Mesenchymal stem cell (in vitro differentiated cells and primary cell): ENCODE measurements around the gene TMPRSS6.

Experiments used
- DNase-seq: peaks from one replicate; pipeline ENCODE4 v3.0.0-alpha.2; 2013
- H2AFZ ChIP-seq: one replicate; pipeline ENCODE4 v1.6.1; 2013; ENCODE audit warnings: low read depth, mild to moderate bottlenecking, control low read depth, inconsistent platforms, low read length, moderate library complexity
- H2AK5ac ChIP-seq: 2 replicates; pipeline ENCODE4 v1.6.1; 2013; ENCODE audit warnings: low read length, moderate library complexity, mild to moderate bottlenecking, inconsistent platforms; ENCODE audit not compliant: severe bottlenecking
- H2BK120ac ChIP-seq: one replicate; pipeline ENCODE4 v1.6.1; 2013; ENCODE audit warnings: low read depth, mild to moderate bottlenecking, inconsistent platforms, low read length, moderate library complexity
- H2BK12ac ChIP-seq, 2 experiments: one replicate each; pipeline ENCODE4 v1.6.1; 2013; ENCODE audit warnings: inconsistent platforms in 2 of 2, low read length in 2 of 2, mild to moderate bottlenecking in 2 of 2, moderate library complexity in 2 of 2, control low read depth in 1 of 2
- H2BK15ac ChIP-seq: one replicate; pipeline ENCODE4 v1.6.1; 2013; ENCODE audit warnings: mild to moderate bottlenecking, low read depth, inconsistent platforms; ENCODE audit not compliant: poor library complexity, severe bottlenecking
- H2BK5ac ChIP-seq: 2 replicates; pipeline ENCODE4 v1.6.1; 2013; ENCODE audit warnings: low read depth, mild to moderate bottlenecking, low read length, control low read depth, inconsistent platforms; ENCODE audit not compliant: poor library complexity, severe bottlenecking
- H3K14ac ChIP-seq, 2 experiments: one replicate each; pipeline ENCODE4 v1.6.1; 2013; ENCODE audit warnings: inconsistent platforms in 2 of 2, low read length in 2 of 2, control low read depth in 1 of 2, mild to moderate bottlenecking in 1 of 2, moderate library complexity in 1 of 2
- H3K18ac ChIP-seq, 2 experiments: one replicate each; pipeline ENCODE4 v1.6.1; 2013; ENCODE audit warnings: inconsistent platforms in 2 of 2, low read length in 2 of 2, control low read depth in 1 of 2, low read depth in 1 of 2, mild to moderate bottlenecking in 1 of 2
- H3K23ac ChIP-seq, 2 experiments: one replicate each; pipeline ENCODE4 v1.6.1; 2013; ENCODE audit warnings: inconsistent platforms in 2 of 2, low read length in 2 of 2, mild to moderate bottlenecking in 2 of 2, moderate library complexity in 2 of 2, control low read depth in 1 of 2
- H3K27ac ChIP-seq: 2 replicates; pipeline ENCODE4 v1.5.1; 2013; ENCODE audit warnings: mild to moderate bottlenecking, moderate library complexity, low read length, control low read depth, inconsistent platforms; ENCODE audit not compliant: poor library complexity, severe bottlenecking
- H3K27me3 ChIP-seq, 2 experiments: 2 replicates each; pipeline versions ENCODE4 v1.6.1 to v1.7.0; 2013; ENCODE audit warnings: low read length in 2 of 2, mild to moderate bottlenecking in 2 of 2, moderate library complexity in 2 of 2, control low read depth in 1 of 2, inconsistent platforms in 1 of 2; ENCODE audit not compliant: control insufficient read depth in 1 of 2, insufficient read depth in 1 of 2
- H3K36me3 ChIP-seq, 2 experiments: 2 replicates each; pipeline versions ENCODE4 v1.6.1 to v1.7.0; 2013; ENCODE audit warnings: low read length in 2 of 2, control low read depth in 1 of 2, inconsistent platforms in 1 of 2, low read depth in 1 of 2, mild to moderate bottlenecking in 1 of 2; ENCODE audit not compliant: insufficient read depth in 2 of 2, control insufficient read depth in 1 of 2
- H3K4ac ChIP-seq, 2 experiments: one replicate each; pipeline ENCODE4 v1.6.1; 2013; ENCODE audit warnings: inconsistent platforms in 2 of 2, low read length in 2 of 2, mild to moderate bottlenecking in 2 of 2, moderate library complexity in 2 of 2, control low read depth in 1 of 2, low read depth in 1 of 2
- H3K4me1 ChIP-seq: 2 replicates; pipeline ENCODE4 v1.6.1; 2013; ENCODE audit warnings: low read depth, low read length, control low read depth; ENCODE audit not compliant: control insufficient read depth, insufficient read depth
- H3K4me2 ChIP-seq: 2 replicates; pipeline ENCODE4 v1.6.1; 2013; ENCODE audit warnings: low read length, mild to moderate bottlenecking, inconsistent platforms; ENCODE audit not compliant: poor library complexity, severe bottlenecking
- H3K4me3 ChIP-seq, 2 experiments: 2 replicates each; pipeline versions ENCODE4 v1.5.1 to v1.7.0; 2013; ENCODE audit warnings: low read length in 2 of 2, mild to moderate bottlenecking in 2 of 2, control low read depth in 1 of 2, low read depth in 1 of 2; ENCODE audit not compliant: insufficient read depth in 1 of 2
- H3K79me1 ChIP-seq: replicated peaks from 2 replicates; pipeline ENCODE4 v1.6.1; 2013; ENCODE audit warnings: mild to moderate bottlenecking, control low read depth, low read length, inconsistent platforms; ENCODE audit not compliant: poor library complexity, severe bottlenecking
- H3K9ac ChIP-seq: 2 replicates; pipeline ENCODE4 v1.7.0; 2013; ENCODE audit warnings: mild to moderate bottlenecking, low read length, moderate library complexity
- H3K9me3 ChIP-seq: 2 replicates; pipeline ENCODE4 v1.7.0; 2013; ENCODE audit warnings: mild to moderate bottlenecking, low read length; ENCODE audit not compliant: control insufficient read depth
- H4K8ac ChIP-seq: one replicate; pipeline ENCODE4 v1.6.1; 2013; ENCODE audit warnings: inconsistent platforms, mild to moderate bottlenecking, low read length, moderate library complexity
- H4K91ac ChIP-seq: one replicate; pipeline ENCODE4 v1.6.1; 2013; ENCODE audit warnings: mild to moderate bottlenecking, low read length, inconsistent platforms
- WGBS: methylation state at CpG from one replicate; pipeline ENCODE4 v1.1.7; 2013; ENCODE audit warnings: mixed read lengths; 5-methylcytosine and 5-hydroxymethylcytosine counted together

The TMPRSS6 gene

DNA sequence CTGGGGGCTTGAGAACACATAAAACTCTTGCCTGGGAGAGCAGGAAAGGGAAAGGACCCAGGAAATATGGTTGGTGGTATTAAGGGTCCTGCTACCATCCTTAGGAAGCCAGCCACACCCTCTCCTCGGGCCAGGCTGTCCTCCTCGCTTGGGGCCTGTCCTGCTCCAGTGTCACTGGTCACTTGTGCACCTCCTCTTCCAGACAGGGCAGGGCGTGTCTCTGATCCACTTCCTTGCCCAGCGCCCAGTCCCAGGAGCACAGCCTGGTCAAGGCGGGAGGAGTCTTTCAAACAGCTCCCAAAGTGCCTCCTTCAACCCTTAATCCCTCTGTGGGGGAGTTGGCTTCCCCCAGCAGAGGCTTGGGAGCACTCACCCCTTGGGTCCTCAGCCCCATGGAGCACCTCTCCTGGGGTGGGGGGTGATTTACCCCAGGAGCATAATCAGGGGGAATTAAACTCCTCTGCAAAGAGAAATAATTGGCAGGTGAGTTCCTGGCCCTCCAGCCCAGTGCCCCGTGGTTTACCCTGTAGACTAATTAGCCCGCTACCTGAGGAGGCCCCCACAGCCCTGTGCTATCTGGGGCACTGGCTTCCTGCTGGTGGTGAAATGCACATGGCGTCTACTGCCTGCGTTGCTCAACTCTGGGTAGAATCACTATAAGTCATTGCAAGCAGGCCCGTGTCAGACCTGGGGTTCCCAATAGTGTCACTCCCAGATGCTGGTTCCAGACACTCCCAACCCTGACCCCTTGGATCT lies 8.0 kb downstream of the TMPRSS6 start:
- 82% methylated on average over 8 of the region's 10 CpGs for WGBS
- no peak overlapping the region for H3K27ac ChIP-seq
- H3K9me3 ChIP-seq = no peaks in the 10 kb centered on the region
- H2BK120ac ChIP-seq = no peak overlapping the region
- no peaks in the 10 kb centered on the region for H3K36me3 ChIP-seq
- H4K8ac ChIP-seq = no peak overlapping the region
- H3K9ac ChIP-seq = no peak overlapping the region
- H2AFZ ChIP-seq = no peak overlapping the region
- H2BK5ac ChIP-seq = no peak overlapping the region
- peak overlapping the region; percentile 26 for H2BK15ac ChIP-seq
- peaks cover 72 to 92% of the 10 kb centered on the region in 2 experiments for H3K27me3 ChIP-seq
- no peak overlapping the region for H4K91ac ChIP-seq
- no peaks in the 10 kb centered on the region for H3K79me1 ChIP-seq
- no peak overlapping the region for H3K18ac ChIP-seq
- no peak for DNase-seq
- H2AK5ac ChIP-seq = no peak overlapping the region
- no peak overlapping the region for H2BK12ac ChIP-seq
- H3K14ac ChIP-seq = no peak overlapping the region
- no peak overlapping the region for H3K4ac ChIP-seq
- H3K4me2 ChIP-seq = no peak overlapping the region
- H3K4me3 ChIP-seq = no peak overlapping the region
- peaks cover 3% of the 10 kb centered on the region for H3K4me1 ChIP-seq
- no peak overlapping the region for H3K23ac ChIP-seq

DNA sequence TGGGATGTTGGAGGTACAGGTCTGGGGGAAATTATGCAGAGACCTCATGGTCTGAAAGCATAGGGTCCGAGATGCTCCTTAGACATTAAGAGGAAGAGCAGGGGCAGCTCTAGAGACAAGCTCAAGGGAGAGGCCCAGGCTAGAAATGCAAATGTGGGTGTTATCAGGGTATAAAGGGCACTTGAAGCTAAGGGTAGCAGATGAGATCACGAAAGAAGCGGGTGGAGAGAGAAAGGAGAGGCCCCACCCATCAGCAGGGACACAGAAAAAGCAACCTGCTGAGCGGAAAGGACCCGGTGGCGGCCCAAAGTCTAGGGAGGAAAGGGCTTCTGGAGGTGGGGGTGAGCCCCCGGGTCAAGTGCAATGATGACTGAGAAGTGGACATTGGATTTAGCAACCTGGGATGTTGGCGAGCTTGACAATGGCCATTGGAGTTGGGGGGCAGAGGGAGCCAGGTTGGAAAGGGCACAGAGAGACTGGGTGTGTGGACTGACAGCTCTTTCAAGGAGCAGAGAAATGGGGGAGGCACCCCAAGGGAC lies 8.9 kb downstream of the TMPRSS6 start:
- H2BK12ac ChIP-seq = no peak overlapping the region
- H3K9ac ChIP-seq = no peak overlapping the region
- no peak overlapping the region for H2AFZ ChIP-seq
- H3K4me2 ChIP-seq = no peak overlapping the region
- H3K14ac ChIP-seq = no peak overlapping the region
- H2BK5ac ChIP-seq = no peak overlapping the region
- WGBS = 68% methylated on average over 8 of the region's 8 CpGs
- no peak for DNase-seq
- no peak overlapping the region for H3K23ac ChIP-seq
- no peak overlapping the region for H4K8ac ChIP-seq
- no peaks in the 10 kb centered on the region for H3K36me3 ChIP-seq
- no peak overlapping the region for H4K91ac ChIP-seq
- no peaks in the 10 kb centered on the region for H3K79me1 ChIP-seq
- peaks cover 76 to 93% of the 10 kb centered on the region in 2 experiments for H3K27me3 ChIP-seq
- H2BK120ac ChIP-seq = no peak overlapping the region
- no peak overlapping the region for H3K27ac ChIP-seq
- H3K4ac ChIP-seq = no peak overlapping the region
- no peak overlapping the region for H3K4me3 ChIP-seq
- peaks cover 3% of the 10 kb centered on the region for H3K4me1 ChIP-seq
- no peak overlapping the region for H2AK5ac ChIP-seq
- H3K9me3 ChIP-seq = no peaks in the 10 kb centered on the region
- no peak overlapping the region for H2BK15ac ChIP-seq
- H3K18ac ChIP-seq = no peak overlapping the region

DNA sequence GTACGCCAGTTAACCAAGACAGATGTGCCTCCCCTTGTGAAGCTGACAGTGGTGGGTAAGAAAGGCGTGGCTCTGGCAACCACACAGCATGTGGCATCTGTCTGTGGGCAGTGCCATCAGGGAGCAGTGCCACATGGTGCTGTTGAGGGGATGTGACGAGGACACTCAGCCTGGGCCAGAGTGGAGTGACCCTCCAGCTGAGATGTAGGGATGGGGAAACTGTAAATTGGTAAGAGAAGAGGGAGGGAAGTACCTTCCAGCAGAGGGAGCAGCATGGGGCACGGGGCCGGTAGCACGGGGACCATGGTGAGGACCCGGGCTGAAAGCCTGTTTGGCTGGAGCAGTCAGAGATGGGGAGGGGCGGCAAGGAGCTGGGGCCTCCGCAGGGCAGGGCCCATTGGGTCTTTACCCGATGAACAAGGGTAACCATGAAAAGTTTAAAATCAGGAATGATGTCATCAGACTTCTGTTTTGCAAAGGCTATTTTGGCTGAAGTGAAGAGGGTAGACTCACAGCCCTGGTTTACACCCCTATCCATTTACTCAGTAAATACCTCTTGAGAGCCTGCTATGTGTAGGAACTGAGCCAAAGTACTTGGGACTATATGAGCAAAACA lies 10.4 kb downstream of the TMPRSS6 start:
- 58% methylated on average over 8 of the region's 10 CpGs for whole genome bisulfite sequencing
- DNase-seq = no peak
- Histone ChIP-seq H3K4me3 (no peak overlapping the region), H3K9ac (no peak overlapping the region), H2BK5ac (no peak overlapping the region), H2AFZ (no peak overlapping the region), H3K27ac (no peak overlapping the region), H3K18ac (no peak overlapping the region), H4K91ac (no peak overlapping the region), H3K4ac (no peak overlapping the region), H3K79me1 (no peaks in the 10 kb centered on the region), H3K14ac (no peak overlapping the region), H3K27me3 (peaks cover 78 to 93% of the 10 kb centered on the region in 2 experiments), H3K36me3 (no peaks in the 10 kb centered on the region), H4K8ac (no peak overlapping the region), H3K4me2 (no peak overlapping the region), H3K23ac (no peak overlapping the region), H3K9me3 (no peaks in the 10 kb centered on the region), H2AK5ac (no peak overlapping the region), H2BK120ac (no peak overlapping the region), H2BK12ac (no peak overlapping the region), H2BK15ac (no peak overlapping the region), H3K4me1 (peaks cover 3% of the 10 kb centered on the region)

DNA sequence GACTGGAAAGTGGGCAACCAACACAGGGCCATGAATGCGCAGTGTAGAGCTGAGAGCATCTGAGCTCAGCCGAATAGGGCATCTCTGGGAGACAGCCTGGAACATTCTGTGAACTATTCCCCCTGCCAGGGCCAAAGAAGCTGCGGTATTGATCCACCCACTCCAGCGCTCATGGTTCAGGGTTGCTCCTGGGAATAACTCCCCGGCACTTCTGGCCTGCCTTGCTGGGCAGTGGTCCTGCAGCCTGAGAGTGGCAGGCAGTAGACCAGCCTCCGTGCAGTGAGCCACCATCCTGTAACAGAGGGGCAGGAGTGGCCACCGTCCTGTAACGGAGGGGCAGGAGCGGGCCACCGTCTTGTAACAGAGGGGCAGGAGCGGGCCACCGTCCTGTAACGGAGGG lies 12.2 kb downstream of the TMPRSS6 start:
- H4K8ac ChIP-seq = no peak overlapping the region
- no peak overlapping the region for H3K4me2 ChIP-seq
- WGBS = 91% methylated on average over 12 of the region's 13 CpGs
- no peak overlapping the region for H3K23ac ChIP-seq
- no peak overlapping the region for H3K18ac ChIP-seq
- H2AFZ ChIP-seq = no peak overlapping the region
- H3K9ac ChIP-seq = no peak overlapping the region
- no peak for DNase-seq
- no peaks in the 10 kb centered on the region for H3K36me3 ChIP-seq
- peak overlapping the region in 1 of 2 experiments; percentile 14 for H3K4me3 ChIP-seq
- H3K27ac ChIP-seq = no peak overlapping the region
- peaks cover 60 to 84% of the 10 kb centered on the region in 2 experiments for H3K27me3 ChIP-seq
- H3K9me3 ChIP-seq = no peaks in the 10 kb centered on the region
- no peak overlapping the region for H2BK5ac ChIP-seq
- H3K79me1 ChIP-seq = no peaks in the 10 kb centered on the region
- H3K4me1 ChIP-seq = no peaks in the 10 kb centered on the region
- no peak overlapping the region for H2BK120ac ChIP-seq
- H3K14ac ChIP-seq = peak overlapping the region in 1 of 2 experiments; percentile 53
- no peak overlapping the region for H2AK5ac ChIP-seq
- no peak overlapping the region for H3K4ac ChIP-seq
- H2BK12ac ChIP-seq = no peak overlapping the region
- H4K91ac ChIP-seq = no peak overlapping the region
- no peak overlapping the region for H2BK15ac ChIP-seq
